Right lung (tissue), 5 donors: ENCODE data around the gene SATB2. TPM values are rescaled to one million over a fixed set of nuclear protein-coding genes. Genes with fewer than 3 reads are reported as not detected.
A peak's percentile ranks its signal among the peaks of the same experiment; 100 is the strongest.

ENCODE experiments used
- DNase-seq, 2 donors: peaks; one replicate each; pipeline ENCODE4 v3.0.0-alpha.2; 2013
- polyA plus RNA-seq, 5 donors: library from polyadenylated mRNA; unstranded; fragments of 120-200 nt; gene quantifications; one replicate each; pipeline versions ENCODE4 v1.2.1 to v1.2.3, GENCODE V29; 2013; ENCODE audit warnings: inconsistent platforms in 1 of 5, low replicate concordance in 1 of 5; ENCODE audit not compliant: insufficient read length in 5 of 5, insufficient read depth in 1 of 5

SATB2 gene
- polyA plus RNA-seq, 5 donors, result 3.1 to 4.0 (median 3.4) TPM

DNA sequence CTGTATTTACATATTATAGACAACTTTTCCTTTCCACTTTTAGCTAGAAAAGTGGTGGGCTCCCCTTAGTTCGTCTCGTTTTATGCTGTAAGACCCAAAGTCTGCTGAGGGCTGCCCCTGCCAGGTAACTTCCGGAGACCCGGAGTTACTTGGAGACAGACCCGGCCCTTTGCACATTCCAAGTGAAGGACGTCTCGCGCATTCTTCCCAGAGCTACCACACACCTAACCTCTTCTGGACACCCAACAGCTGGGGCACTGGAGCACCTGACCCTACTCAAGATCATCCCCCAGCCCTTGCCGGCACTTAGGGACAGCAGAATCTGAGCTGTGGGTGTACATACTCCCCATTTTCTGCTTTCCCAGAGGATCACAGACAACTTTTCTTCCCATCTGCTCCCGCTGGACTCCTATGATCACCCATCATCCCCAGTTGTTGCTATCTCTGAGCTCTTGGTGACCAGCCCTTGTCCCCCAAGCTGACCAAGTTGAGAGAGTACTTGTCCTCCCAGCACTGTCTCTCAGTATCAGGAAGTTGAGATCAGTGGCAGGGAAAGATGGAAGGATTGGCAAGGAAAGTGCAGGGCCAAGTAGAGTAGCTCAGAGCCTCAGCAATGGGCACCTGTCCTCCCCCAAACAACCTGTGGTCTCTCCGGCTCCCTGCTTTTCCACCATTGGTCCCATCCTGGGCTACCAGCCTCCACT lies 8.4 kb upstream of the SATB2 start:
- no peak for DNase-seq

DNA sequence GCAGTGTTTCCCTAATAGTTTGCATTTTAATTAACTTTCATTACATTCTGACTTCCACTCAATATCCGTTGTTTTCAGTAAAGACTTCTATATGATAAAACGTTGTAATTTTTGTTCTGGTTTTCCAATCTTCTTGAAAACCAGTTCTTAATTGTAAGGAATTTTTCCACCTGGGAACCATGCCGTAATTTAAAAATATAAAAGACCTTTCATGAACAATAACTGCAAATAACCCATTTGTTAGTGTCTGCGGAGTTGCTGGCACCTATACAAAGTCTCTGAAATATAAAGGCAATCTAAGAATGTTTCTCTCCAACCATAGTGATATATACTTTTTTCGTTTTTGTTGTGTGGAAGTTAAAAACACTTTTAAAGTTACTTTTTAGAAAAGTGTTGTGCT lies 7.7 kb upstream of the SATB2 start:
- DNase-seq, result no peak

DNA sequence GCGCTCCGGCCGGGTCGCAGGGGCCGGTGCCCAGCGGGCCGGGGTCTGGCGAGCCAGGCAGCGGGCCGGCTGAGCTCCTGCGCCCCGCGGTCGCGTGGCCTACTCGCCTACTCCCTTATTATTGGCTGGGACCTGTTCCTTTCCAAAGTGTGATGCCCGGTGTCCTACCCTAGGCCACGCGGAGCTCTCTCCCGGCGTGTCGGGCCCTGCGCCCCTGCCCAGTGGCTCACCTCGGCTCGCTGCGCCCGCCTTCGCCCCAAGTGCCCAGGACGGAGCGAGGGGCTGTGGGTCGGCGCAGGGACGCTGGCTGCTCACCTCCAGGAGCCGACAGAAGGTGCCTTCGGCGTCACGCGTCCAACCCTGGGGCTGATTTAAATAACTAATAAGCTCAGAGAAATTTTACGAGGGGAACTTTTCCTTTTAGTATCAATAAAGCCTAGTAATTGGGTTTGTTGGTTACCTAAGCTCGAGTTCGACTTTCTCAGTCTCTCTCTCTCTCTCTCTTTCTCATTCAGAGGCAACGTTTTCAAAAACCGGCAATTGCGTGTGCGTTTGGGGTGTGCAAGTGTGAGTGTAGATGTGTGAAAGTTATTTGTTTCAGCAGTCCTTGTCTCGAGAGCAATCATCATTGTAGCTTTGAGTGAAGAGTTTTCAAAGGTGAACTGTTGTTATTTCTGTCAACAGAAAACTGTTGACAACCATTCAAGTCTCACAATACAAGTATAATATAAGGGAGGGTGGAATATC lies 7.0 kb upstream of the SATB2 start:
- no peak for DNase-seq

- DNase-seq, result no peak
Observed at GRCh38 chr2:199463708-199464605, 6.2 kb upstream of the SATB2 start.

- no peak for DNase-seq
Observed at GRCh38 chr2:199462956-199463692, 5.4 kb upstream of the SATB2 start.

GRCh38 chr2:199462347-199462955 lies 4.7 kb upstream of the SATB2 start:
- no peak for DNase-seq

DNA sequence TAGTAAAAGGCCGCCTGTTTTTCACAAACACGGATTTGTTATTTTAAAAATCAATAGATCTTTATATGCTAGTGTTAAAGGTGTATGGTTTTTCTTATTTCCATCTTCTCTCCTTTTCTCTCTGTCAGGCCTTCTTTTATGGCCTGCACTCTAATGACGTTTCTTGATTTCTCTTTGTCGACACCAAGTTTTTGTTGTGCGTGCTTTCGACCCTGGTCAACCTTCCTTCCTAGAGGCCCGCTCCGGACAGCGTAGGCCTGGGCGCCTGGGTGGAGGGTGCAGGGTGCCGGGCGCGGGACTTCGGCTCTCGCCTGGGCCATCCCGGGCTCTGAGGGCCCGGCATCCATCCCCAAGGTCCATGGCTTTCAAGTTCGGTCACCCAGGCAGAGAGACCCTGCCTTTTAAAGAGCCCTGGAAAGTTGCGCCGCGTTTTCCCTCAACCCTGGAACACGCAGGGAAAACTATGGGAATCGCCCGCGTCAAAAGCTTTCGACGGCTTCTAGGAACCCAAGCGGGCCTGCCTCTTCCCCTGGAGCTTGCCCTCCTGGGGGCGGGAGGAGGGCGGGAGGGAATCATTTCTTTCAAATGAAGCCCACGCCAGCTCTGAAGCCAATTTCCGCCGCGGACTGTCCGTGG lies 4.1 kb upstream of the SATB2 start:
- no peak for DNase-seq

- DNase-seq, result no peak
Observed at GRCh38 chr2:199460846-199461710, 3.3 kb upstream of the SATB2 start.

DNA sequence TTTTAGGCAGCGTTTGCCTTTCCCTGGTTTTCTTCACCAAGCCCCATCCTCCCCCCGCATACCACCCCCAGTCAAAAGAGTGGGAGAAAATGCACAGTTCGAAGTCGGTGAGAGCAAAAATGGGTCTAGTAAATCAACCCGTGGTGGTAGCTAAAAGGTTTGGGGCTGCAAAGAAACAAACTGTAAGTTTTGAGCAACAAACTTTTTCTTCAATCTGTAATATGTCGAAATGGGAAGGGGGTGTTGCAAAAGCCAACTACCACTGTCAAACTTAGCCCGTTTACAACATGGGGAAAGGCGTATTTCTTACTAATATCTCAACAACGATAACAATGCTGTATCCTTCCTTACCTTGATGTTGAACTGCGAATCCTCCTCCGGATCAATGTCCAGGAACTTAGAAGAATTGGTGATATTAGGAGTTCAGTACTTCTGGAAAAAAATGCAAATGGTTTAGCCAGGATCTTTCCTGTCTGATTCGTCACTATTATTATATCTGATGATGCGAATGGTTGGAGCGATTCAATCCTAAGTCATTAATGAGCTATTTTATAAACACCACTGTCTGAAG lies 2.4 kb upstream of the SATB2 start:
- no peak for DNase-seq

- DNase-seq, result peak; percentile 93 to 94
Observed at GRCh38 chr2:199459286-199460100, 1.8 kb upstream of the SATB2 start.

DNA sequence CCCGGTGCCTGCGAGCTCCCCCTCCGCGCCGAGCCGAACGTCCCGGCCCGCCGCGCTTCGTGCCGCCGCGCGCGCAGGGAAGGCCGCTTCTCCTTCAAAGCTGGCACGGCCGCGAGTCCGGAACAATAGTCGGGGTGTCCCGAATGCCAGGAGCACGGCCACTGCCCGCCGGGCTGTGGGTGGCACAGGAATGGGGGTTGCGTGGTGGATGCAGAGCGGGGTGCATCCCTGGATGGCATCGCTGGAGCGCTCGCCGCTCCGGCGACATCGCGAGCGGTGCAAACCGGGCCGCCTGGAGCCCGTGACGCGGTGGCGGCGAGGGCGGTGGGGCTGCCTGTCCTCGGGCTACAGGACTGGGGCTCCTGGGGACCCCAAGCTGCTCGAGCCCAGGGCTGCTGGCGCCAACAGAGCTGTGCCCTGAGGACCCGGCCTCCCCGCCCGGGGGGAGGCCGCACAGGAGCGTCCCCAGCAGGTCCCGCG lies 1.1 kb upstream of the SATB2 start:
- no peak for DNase-seq

- no peak for DNase-seq
Observed at GRCh38 chr2:199458009-199458805, 468 bp upstream of the SATB2 start.

- DNase-seq, result no peak
Observed at GRCh38 chr2:199456383-199457146, 1.2 kb downstream of the SATB2 start.

GRCh38 chr2:199455545-199456382 lies 2.0 kb downstream of the SATB2 start:
- no peak for DNase-seq

- DNase-seq, result no peak
Observed at GRCh38 chr2:199455210-199455544, 2.6 kb downstream of the SATB2 start.

DNA sequence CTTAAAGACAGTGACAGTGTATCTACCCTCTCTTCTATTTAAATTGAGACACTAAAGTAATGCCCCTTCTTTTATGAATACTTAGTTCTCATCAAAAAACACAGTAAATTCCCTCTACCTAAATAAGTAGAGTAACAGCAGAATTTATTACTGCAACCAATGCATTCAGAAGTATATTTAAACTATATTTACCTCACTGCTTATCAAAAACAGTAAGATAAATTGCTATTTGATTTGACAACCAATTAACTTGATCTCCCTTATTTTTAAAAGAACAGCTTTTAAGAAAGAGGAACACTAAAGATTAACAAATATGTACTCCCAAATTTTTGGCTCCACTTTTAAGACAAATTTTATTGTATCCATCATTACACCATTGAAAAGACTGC lies 4.8 kb downstream of the SATB2 start:
- DNase-seq, result no peak
